Measurements from ENCODE around the gene MLX.

Gene MLX

DNA sequence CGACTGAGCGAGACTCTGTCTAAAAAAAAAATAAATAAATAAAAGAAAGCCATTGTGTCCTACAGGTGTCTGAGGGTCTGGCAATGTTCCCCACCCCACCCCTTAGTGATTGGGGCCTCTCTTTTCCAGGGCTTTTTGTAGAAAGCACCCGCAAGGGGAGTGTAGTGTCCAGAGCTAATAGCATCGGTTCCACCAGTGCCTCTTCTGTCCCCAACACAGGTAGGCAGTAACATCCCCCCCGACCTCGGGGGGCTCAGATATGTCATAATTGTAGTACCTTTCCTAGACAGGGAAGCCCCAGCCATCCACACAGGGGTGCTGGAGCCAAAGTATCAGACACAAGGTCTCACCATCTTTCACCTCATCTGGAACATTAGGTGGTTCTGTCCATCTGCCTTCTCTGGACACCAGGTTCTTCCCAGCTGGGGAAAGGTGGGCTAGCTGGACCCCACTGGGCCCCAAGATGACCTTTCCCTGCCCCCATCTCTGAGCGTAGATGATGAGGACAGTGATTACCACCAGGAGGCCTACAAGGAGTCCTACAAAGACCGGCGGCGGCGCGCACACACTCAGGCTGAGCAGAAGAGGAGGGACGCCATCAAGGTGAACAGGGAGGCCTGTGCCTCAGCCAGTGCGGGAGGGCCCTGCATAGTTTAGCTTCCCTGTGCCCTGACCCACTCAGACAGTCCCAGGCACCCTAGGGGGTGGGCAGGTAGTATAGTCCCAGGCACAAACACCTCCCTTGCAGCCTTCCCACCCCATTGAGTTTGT lies 1.6 kb downstream of the MLX start:
- peaks cover 63% of the 10 kb centered on the region for H3K79me2 ChIP-seq (ENCODE audit: control insufficient read depth, low read length)
- H3K9me2 ChIP-seq (replicated peaks; ENCODE audit: control insufficient read depth, low read length), result no peaks in the 10 kb centered on the region
- H3K4me1 ChIP-seq (ENCODE audit: control insufficient read depth, low read length), result peaks cover 21% of the 10 kb centered on the region
- H4K20me1 ChIP-seq (ENCODE audit: control insufficient read depth, insufficient read depth, low read depth, low read length), result no peaks in the 10 kb centered on the region
- TF ChIP-seq EZH2phosphoT487 (IDR thresholded peaks at IDR 0.05; ENCODE audit: borderline replicate concordance, low read length) (no peak), CTCF (IDR thresholded peaks at IDR 0.05; ENCODE audit: low read depth, low read length, poor library complexity, severe bottlenecking) (no peak)
- H3K4me3 ChIP-seq (ENCODE audit: low read length), result no peak overlapping the region
- peaks cover 4% of the 10 kb centered on the region for H3F3A ChIP-seq (ENCODE audit: control insufficient read depth, insufficient read depth)
- no peak overlapping the region for H3K4me2 ChIP-seq (ENCODE audit: low read length)
- H3K9me3 ChIP-seq (ENCODE audit: control insufficient read depth, insufficient read depth, low read length), result no peaks in the 10 kb centered on the region
- H3K27ac ChIP-seq (ENCODE audit: low read depth, low read length), result no peak overlapping the region
- H3K36me3 ChIP-seq (ENCODE audit: control insufficient read depth, low read length), result peaks cover 87% of the 10 kb centered on the region
- H3K27me3 ChIP-seq (ENCODE audit: control insufficient read depth, low read length), result no peaks in the 10 kb centered on the region

DNA sequence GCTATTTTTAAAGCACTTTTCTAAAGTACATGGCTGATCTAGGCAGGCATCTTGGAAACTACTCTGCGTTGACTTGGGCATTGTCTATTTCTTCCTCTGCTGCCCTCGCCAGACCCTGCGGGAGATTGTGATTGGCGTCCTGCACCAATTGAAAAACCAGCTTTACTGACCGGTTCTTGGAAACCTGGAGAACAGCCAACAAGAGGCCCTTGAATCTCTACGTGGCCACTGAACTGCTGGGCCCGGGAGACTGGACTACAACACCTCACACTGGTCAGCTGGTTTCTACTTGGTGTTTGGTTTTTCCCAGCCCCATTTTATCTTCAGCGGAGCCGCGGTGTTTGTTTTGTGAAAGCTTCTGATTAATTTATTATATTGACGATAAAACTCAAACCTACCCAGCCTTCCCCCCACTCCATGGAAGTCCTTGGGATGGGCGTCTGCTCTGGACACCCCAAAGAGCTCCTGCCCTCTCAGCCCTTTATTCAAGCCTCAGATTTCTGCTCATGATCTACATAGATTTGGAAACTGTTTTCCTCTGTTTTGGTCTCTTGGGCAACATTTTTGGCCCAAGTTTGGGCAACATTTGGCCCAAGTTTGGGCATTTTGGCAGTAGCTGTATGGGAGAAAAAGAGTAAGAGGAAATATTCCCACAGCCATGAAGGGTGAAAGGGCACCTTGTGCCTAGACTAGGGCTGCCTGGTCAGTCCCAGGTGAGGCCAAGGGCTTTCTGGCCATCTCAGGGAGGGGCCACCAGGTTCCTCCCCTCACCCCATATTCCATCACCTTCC lies 4.7 kb downstream of the MLX start:
- Histone ChIP-seq H3K27ac (ENCODE audit: low read depth, low read length) (no peak overlapping the region), H3K36me3 (ENCODE audit: control insufficient read depth, low read length) (peaks cover 84% of the 10 kb centered on the region)

GRCh38 chr17:42573095-42573494 lies 6.2 kb downstream of the MLX start:
- Histone ChIP-seq H3K27ac (ENCODE audit: low read depth, low read length) (no peak overlapping the region), H3K4me2 (ENCODE audit: low read length) (no peak overlapping the region), H4K20me1 (ENCODE audit: control insufficient read depth, insufficient read depth, low read depth, low read length) (no peaks in the 10 kb centered on the region), H3F3A (ENCODE audit: control insufficient read depth, insufficient read depth) (peaks cover 5% of the 10 kb centered on the region), H3K9me3 (ENCODE audit: control insufficient read depth, insufficient read depth, low read length) (no peaks in the 10 kb centered on the region), H3K4me1 (ENCODE audit: control insufficient read depth, low read length) (peaks cover 19% of the 10 kb centered on the region), H3K9me2 (replicated peaks; ENCODE audit: control insufficient read depth, low read length) (no peaks in the 10 kb centered on the region), H3K79me2 (ENCODE audit: control insufficient read depth, low read length) (peaks cover 69% of the 10 kb centered on the region), H3K36me3 (ENCODE audit: control insufficient read depth, low read length) (peaks cover 88% of the 10 kb centered on the region), H3K27me3 (ENCODE audit: control insufficient read depth, low read length) (no peaks in the 10 kb centered on the region), H3K4me3 (ENCODE audit: low read length) (no peak overlapping the region)
- TF ChIP-seq EZH2phosphoT487 (IDR thresholded peaks at IDR 0.05; ENCODE audit: borderline replicate concordance, low read length), result no peak

More for the DNA sequence above, 4.7 kb downstream of the MLX start:
- TF ChIP-seq EZH2phosphoT487 (IDR thresholded peaks at IDR 0.05; ENCODE audit: borderline replicate concordance, low read length), result no peak
- no peak for TF ChIP-seq CTCF (IDR thresholded peaks at IDR 0.05; ENCODE audit: low read depth, low read length, poor library complexity, severe bottlenecking)
- H3K9me3 ChIP-seq (ENCODE audit: control insufficient read depth, insufficient read depth, low read length), result no peaks in the 10 kb centered on the region
- H3F3A ChIP-seq (ENCODE audit: control insufficient read depth, insufficient read depth), result peaks cover 3% of the 10 kb centered on the region
- no peak overlapping the region for H3K4me2 ChIP-seq (ENCODE audit: low read length)
- no peak overlapping the region for H3K4me3 ChIP-seq (ENCODE audit: low read length)
- H3K27me3 ChIP-seq (ENCODE audit: control insufficient read depth, low read length), result no peaks in the 10 kb centered on the region
- no peaks in the 10 kb centered on the region for H4K20me1 ChIP-seq (ENCODE audit: control insufficient read depth, insufficient read depth, low read depth, low read length)
- H3K9me2 ChIP-seq (replicated peaks; ENCODE audit: control insufficient read depth, low read length), result no peaks in the 10 kb centered on the region
- peaks cover 24% of the 10 kb centered on the region for H3K4me1 ChIP-seq (ENCODE audit: control insufficient read depth, low read length)
- H3K79me2 ChIP-seq (ENCODE audit: control insufficient read depth, low read length), result peaks cover 72% of the 10 kb centered on the region

- Histone ChIP-seq H3F3A (ENCODE audit: control insufficient read depth, insufficient read depth) (peaks cover 9% of the 10 kb centered on the region), H3K4me1 (ENCODE audit: control insufficient read depth, low read length) (peaks cover 31% of the 10 kb centered on the region), H3K36me3 (ENCODE audit: control insufficient read depth, low read length) (peaks cover 79% of the 10 kb centered on the region), H3K9me2 (replicated peaks; ENCODE audit: control insufficient read depth, low read length) (no peaks in the 10 kb centered on the region), H4K20me1 (ENCODE audit: control insufficient read depth, insufficient read depth, low read depth, low read length) (no peaks in the 10 kb centered on the region), H3K27ac (ENCODE audit: low read depth, low read length) (no peak overlapping the region), H3K79me2 (ENCODE audit: control insufficient read depth, low read length) (peaks cover 62% of the 10 kb centered on the region), H3K4me3 (ENCODE audit: low read length) (no peak overlapping the region), H3K4me2 (ENCODE audit: low read length) (no peak overlapping the region), H3K27me3 (ENCODE audit: control insufficient read depth, low read length) (no peaks in the 10 kb centered on the region), H3K9me3 (ENCODE audit: control insufficient read depth, insufficient read depth, low read length) (no peaks in the 10 kb centered on the region)
- no peak for TF ChIP-seq CTCF (IDR thresholded peaks at IDR 0.05; ENCODE audit: low read depth, low read length, poor library complexity, severe bottlenecking)
- TF ChIP-seq EZH2phosphoT487 (IDR thresholded peaks at IDR 0.05; ENCODE audit: borderline replicate concordance, low read length), result no peak
Observed at GRCh38 chr17:42574463-42574862, 7.6 kb downstream of the MLX start.

Data from DOHH2 (cell line).